HG02970 (cell line): ENCODE data around the gene ITGA4.
"Not testable (repeated sequence)": the region's sequence is repeated elsewhere in the genome, so short reads cannot be mapped to it uniquely, and the experiment has no call there.

Source experiments
- ATAC-seq: cut with Tn5 transposase; IDR thresholded peaks from one replicate; pipeline ENCODE4 v1.9.1; 2021; ENCODE audit warnings: mild to moderate bottlenecking, moderate library complexity, moderate number of reproducible peaks; ENCODE audit not compliant: unreplicated experiment, low FRiP score

Gene ITGA4

GRCh38 chr2:181457121-181457740 is at the start of gene ITGA4:
ITGA4 (plus strand) TSS chr2:181457386; CDS start chr2:181457655, 269 bp downstream.
- peak; percentile 68 for ATAC-seq

DNA sequence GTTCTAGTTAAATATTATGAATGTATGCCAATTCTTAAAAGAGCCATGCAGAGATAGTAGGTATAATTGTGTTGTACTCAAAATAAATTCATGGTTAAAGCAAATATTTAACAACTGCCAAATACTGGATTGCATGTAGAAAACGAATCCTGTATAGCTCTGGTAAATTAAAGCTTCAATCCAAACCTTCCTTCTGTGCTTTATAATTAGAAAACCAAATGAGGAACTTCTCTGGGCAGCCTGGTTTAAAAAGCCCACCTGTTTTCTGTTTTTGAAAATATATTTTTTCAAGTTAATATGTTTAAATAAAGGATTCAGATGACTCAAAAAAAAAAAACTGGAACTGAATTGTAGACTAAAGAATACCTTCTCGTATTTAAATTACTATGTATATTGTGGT is 48.3 kb upstream of the ITGA4 start:
- ATAC-seq, result no peak

DNA sequence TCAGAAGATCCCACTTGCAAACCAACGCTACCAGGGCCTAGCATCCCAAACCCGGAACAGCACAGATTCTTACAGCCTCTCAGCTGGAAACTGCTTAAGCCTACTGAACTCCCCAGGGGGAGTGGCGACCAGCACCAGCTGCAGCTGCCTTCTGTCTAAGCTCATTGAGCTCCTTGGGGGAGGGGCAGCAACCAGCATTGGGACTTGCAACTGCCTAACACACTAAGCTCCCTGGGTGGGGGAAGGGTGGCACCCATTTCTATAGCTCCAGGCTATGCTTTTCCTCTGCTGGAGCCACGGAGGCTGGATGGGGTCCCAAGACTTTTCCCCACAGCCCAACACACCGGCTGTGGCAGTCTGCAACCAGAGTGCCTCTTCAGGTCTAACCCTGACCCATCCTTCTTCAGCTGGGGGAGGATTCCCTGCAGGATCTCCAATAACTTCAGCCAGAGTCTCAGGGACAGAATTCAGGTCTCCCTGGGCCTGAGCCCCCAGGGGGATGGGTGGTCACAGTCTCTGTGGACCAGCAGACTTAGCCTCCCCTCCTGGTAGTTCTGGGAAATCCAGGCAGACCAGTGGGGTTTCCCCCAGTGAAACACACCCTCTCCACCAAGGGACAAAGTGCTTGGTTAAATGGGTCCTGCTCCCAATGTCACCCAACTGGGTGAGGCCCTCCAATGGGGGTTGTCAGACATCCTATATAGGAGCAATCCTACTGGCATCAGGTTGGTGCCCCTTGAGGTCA is 45.9 kb upstream of the ITGA4 start:
- ATAC-seq, result no peak

GRCh38 chr2:181419129-181419855 is 37.9 kb upstream of the ITGA4 start:
- ATAC-seq, result no peak

- ATAC-seq, result no peak
These were observed 36.7 kb upstream of the ITGA4 start for GRCh38 chr2:181420259-181421130.

DNA sequence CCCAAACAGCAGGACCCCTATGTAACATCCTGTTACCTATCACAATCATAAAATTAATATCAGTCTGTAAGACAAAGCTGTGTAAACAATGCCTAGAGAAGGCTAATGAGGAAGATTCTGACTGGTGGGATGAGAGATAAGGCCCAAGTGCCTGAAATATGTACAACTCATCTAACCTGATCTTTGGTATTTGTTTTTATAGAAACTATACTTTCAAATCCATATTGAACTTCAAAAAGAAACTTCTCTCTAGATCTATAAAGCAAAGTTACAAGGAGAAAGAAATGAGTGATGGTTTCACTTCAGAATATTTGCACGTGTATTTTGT is 36.1 kb upstream of the ITGA4 start:
- ATAC-seq, result no peak

- no peak for ATAC-seq
These were observed 35.7 kb upstream of the ITGA4 start for GRCh38 chr2:181421464-181421863.

DNA sequence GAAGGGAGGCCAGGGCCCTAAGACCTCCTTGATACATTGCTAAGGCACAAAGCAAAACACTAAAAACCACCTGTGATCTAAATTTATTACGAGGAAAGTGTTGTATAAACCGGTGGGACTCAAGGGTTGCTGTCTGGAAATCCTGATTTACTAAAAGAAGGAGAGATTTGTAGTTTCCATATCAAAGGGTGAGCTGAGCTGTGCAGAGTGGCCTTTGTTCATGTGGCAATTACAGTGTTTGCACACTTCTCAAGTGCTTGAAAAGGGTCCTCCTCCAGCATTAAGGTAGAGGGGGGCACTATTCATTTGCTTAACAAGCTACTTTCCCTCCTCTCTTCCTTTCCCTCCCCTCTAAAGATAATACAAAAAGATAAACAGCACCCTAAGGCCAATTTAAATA is 30.5 kb upstream of the ITGA4 start:
- no peak for ATAC-seq

DNA sequence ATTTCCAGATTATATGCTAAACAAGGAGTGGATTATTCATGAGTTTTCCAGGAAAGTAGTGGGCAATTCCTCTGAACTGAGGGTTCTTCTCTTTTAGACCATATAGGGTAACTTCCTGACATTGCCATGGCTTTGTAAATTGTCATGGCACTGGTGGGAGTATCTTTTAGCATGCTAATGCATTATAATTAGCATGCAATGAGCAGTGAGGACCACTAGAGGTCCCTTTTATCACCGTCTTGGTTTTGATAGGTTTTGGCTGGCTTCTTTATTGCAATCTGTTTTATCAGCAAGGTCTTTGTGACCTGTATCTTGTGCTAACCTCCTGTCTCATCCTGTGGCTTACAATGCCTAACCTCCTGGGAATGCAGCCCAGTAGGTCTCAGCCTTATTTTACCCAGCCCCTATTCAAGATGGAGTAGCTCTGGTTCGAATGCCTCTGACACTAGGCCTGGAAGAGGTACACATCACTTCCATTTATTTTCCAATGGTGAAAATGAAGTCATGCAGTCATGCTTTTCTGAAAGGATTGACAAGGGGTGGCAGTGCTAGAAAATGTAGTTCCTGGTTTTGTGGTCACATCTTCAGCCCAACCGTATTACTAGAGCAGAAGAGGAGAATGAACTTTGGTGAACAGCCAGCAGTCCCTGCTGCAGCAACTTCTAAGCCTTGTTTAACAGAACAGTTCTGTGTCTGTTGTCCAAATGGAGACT is 26.6 kb upstream of the ITGA4 start:
- no peak for ATAC-seq

GRCh38 chr2:181431674-181432073 is 25.5 kb upstream of the ITGA4 start:
- no peak for ATAC-seq

DNA sequence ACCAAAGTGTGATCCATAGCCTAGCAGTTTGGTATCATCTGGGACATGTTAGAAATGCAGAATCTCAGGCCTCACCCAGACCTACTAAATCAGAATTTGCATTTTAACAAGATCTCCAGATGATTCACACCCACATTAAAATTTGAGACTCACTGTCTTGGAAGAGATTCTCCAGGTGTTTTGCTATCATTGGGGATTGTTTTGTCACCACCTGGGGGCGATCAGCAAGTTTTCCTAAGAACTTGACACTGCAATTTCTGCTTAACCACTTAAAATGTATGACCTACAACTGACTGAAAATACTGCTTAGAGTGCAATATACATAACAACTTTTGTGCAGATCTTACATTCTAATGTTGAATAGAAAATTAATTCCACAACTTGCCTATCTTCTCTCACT is 18.9 kb upstream of the ITGA4 start:
- no peak for ATAC-seq

- ATAC-seq, result no peak
These were observed 16.8 kb upstream of the ITGA4 start for GRCh38 chr2:181440344-181440743.

- ATAC-seq, result no peak
These were observed 16.3 kb upstream of the ITGA4 start for GRCh38 chr2:181440919-181441318.

DNA sequence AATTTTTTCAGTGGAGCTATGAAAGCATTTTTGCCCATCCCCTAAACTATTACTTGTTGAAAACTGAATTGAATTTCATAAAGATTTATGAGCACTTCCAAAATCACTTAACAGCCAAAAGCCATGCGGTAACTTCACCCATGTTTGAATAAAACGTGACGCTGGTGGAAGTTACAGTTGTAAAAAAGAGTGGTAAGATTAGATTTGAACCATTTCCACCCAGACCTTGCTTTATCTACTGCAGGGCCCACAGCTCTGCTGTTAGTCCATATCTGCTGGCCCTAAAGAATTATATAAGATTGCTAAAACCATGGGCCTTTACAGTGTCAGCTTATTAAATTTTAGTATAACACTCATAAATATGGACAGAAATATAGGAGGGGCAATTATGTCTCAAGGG is 15.5 kb upstream of the ITGA4 start:
- ATAC-seq, result no peak

DNA sequence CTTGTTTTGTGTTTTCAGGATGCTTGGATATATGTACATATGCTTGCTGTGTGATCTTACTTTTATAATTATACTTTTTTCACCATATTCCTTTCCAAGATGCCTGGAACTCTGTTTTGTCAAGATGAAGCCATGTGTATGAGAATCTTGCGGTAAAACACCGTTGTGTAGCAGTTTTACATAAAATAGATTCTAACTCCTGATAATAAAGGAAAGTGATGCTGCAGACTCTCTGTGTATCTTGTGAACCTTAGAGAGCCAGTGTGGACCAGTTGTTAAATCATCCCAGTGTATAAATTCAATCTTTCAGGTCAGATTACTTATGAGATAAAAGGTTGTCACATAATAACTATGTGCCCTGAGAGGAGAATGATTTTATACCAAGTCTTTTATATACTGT is 12.5 kb upstream of the ITGA4 start:
- no peak for ATAC-seq

GRCh38 chr2:181446985-181447384 is 10.2 kb upstream of the ITGA4 start:
- ATAC-seq, result no peak

DNA sequence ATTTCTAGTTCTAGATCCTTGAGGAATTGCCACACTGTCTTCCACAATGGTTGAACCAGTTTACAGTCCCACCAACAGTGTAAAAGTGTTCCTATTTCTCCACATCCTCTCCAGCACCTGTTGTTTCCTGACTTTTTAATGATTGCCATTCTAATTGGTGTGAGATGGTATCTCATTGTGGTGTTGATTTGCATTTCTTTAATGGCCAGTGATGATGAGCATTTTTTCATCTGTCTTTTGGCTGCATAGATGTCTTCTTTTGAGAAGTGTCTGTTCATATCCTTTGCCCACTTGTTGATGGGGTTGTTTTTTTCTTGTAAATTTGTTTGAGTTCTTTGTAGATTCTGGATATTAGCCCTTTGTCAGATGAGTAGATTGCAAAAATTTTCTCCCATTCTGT is 7.9 kb upstream of the ITGA4 start:
- ATAC-seq, result not testable (repeated sequence)

DNA sequence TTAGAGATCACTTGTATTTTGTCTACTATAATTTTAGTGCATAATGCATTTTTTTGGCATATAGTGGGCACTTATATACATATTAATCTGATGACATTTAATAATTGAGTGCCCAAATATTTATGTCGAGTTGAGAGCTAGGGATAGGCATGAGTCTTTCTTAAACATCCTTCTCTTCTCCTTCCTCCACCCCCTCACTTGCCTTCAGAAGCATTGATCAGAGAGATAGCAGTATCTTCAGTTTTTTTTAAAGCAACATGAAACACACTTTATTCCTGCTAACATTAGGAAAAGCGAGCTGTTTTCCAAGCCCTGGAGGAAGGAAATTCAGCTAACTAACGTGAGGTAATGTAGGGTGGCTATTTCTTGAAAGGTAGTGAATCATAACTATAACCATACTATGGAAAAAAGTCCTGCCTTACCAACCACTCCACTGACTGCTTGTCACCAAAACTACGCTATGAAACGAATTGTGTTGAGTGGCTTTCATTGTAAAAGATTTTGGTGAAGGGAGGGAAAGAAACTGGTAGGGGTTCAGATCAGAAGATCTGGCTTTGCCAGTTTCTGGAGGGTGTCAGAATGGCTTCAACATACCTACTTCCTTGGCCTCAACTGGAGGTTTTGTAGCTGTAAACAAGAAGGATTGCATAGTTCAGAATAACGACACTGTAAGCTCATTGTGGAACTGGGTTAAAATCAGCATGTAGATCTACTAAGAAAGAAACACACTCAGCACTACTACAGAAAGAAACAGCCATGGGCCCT is 2.3 kb upstream of the ITGA4 start:
- ATAC-seq, result no peak

GRCh38 chr2:181456660-181457120 is 496 bp upstream of the ITGA4 start:
- peak; percentile 62 for ATAC-seq
